Measurements from ENCODE around the gene TFCP2L1.

The TFCP2L1 gene

GRCh38 chr2:121260370-121261154 lies 24.4 kb downstream of the TFCP2L1 start:
- no peak for DNase-seq

DNA sequence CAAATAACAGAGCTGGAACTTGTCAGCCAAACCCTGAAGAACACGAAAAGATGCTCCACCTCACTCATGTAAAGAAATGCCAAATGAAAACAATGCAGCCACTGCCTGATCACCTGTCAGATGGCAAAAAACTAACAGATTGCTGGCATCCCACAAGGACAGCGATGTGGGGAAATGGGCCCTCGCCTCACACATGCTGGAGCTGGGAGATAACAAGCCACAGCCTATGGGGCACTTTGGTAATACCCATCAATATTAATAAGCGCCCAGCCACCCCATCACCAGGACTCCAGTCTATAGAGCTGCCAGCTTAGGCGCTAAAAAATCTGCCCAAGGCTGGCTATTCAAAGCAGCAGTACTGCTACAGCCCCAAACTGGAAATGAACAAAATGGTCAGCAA lies 27.0 kb downstream of the TFCP2L1 start:
- no peak for DNase-seq

DNA sequence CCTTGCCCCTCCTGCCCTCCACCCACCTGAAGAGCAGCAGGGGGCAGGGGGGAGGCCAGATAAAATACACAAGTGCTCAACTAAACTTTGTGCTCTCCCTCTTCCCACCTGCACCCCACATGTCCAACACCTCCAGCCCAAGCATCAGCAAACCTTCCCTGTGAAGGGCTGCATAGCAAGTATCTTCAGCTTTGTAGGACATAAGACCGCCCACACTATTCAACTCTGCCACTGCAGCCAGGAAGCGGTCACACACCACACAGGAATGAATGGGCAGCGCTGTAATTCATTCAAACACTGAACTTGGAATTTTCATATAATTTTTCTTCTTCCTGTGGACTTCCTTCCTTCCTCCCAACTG lies 27.5 kb downstream of the TFCP2L1 start:
- no peak for DNase-seq

DNA sequence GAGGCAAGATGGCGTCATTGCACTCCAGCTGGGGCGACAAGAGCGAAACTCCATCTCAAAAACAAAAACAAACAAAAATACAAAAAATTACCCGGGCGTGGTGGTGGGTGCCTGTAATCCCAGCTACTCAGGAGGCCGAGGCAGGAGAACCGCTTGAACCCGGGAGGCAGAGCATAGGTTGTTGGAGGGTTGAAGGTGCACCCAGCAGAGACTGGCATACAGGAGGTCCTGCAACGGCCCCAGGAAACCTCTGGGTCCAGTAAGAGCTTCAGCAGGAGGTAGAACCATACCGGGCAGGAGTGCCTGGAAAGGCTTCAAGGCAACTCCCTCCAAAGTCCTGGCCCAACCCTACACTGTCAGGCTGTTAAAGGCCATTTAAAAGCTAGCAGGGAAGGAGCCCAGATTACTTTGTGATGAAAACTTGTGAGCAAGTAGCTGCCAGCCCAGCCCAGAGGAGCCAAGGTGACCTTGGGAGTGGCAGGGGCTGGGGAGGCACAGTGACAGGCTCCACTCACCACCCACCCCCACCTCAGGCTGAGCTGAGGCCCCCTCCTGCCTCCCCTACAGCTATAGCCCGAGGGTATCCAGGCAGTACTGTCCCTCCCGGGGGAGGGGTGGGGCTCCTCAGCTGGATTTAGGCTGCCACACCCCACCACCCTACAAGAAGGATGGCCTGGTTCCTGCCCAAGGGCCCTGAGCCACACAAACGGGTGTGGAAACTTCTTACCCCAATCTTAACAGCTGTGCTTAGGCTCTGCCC lies 28.1 kb downstream of the TFCP2L1 start:
- DNase-seq, result no peak

- no peak for DNase-seq
These were observed 29.6 kb downstream of the TFCP2L1 start for GRCh38 chr2:121255358-121255757.

DNA sequence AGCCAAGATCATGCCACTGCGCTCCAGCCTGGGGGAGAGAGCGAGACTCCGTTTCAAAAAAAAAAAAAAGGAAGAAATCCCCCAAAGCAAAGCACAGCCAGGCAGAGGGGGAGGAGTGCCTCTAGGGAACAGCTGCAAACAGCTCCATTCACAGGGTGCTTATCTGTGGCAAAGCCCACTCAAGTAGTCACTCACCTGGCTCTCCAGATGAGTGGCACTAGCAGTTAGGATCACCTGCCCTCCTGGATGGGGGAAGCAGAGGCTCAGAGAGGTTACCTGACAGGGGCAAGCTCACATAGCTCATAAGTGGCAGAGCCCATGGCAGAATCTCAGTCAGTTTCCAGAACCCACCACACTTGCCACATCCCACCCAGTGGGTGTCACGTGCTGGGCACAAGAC lies 30.3 kb downstream of the TFCP2L1 start:
- DNase-seq, result no peak

DNA sequence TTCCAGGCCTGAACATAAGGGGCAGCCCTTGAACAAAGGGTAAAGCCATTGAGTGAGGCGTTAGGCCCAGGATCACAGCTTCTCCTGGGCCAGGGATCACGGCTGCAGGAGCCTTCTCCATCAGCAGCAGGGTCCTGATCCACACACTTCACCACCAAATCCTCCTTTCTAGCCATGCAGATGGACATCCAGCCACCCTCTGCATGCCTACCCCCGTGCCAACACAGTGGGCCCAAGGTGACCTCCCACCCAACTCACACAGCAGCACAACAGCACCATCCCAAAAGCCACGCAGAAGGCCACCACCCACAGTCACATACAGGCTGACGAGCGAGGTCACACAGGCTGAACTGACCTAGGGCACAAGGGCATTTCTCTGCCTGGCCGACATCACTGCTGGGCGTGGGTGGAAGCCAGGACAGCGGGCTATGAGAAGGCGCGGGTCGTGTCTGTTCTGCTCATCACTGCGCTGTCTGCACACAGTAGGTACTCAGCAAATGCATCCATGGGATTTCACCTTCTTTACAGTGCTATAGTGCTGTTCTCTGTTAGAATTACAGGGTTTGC lies 31.2 kb downstream of the TFCP2L1 start:
- no peak for DNase-seq

GRCh38 chr2:121253021-121253673 lies 31.9 kb downstream of the TFCP2L1 start:
- no peak for DNase-seq

GRCh38 chr2:121251497-121251896 lies 33.5 kb downstream of the TFCP2L1 start:
- DNase-seq, result no peak

DNA sequence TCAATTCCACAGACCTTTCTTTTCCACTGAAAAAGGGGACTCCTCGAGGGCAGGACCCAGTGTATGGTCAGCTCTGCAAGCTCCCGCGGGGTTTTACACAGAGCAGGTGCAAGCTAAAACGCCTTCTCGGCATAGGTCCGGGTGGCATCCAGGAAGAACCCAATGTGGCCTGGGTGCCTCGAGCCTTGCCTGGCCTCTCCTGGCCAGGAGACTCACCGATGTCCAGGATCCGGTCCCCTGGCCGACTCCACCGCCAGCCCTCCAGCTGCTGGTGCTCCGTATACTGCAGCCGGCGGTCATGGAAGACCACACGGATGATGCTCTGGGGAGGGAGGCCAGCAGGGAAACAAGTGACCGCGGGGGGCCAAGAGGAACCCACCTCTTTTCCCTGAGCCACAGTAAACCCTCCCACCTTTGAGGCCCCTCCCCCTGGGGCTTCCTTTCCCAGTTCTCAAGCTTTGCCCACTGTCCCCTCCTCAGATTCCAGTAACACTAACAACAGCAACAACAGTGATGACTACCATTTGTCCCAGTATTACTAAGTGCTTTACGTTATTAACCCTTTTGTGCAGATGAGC lies 36.1 kb downstream of the TFCP2L1 start:
- DNase-seq, result no peak

DNA sequence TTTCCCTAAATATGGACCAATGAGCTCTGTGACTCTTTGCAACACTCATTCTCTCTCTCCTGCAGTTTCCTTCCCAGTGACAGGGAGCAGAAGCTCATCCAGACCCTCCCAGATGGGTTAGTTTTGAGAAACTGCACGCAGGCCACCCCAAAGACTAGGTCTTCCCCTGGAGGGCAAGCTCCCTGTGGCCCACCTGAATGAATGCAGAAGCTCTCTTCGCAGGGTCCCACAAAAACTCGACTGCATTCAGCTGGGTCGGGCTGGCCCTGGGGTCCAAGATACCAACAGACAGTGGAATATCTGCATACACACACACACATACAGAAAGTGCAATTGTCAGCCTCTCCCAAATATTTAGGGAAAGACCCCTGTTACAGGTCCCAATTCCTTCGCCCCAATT lies 37.0 kb downstream of the TFCP2L1 start:
- DNase-seq, result no peak

DNA sequence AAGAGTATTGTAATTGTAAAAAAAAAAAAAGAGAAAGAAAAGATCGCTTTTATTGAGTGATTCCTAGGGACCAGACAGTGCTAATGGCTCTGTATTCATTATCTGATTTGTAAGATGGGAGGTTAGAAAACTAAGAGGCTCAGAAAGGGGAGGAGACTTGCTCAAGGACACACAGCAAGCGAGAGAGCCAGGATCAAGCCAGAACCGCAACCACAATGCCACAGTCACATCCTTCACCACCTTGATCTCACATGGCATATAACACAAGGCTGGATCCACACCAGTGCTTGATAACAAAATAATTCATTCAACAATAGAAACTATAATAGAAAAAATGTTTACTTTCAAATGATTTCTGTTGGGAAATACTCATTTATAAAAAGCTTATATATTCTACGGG lies 37.5 kb downstream of the TFCP2L1 start:
- DNase-seq, result no peak

DNA sequence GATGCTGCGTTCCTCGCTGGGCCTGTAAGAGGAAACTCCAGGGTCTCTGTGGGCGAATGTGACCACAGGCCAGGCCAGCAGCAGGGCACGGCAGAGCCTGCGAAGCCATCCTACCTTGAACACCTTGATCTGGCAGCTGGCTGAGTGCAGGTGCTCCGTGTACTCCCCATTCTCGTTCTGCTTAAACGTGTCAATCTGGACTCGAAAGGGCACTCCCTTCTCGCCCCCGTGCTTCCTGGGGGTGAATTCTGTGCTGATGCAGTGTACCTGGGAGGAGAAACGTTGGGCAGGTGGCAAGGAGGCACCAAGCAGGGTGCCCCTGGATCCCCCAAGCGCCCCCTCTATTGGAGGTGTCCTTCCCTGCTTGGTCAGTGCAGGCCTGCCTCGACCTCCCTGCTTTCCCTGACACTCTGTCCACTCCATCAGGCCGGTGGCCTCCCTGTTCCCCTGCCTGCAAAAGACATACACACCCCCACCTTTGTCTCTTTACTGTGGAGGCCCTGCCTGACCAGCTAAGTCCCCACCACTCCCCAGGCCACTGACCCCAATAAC lies 38.2 kb downstream of the TFCP2L1 start:
- DNase-seq, result no peak

GRCh38 chr2:121245913-121246312 lies 39.1 kb downstream of the TFCP2L1 start:
- DNase-seq, result no peak

- no peak for DNase-seq
These were observed 39.7 kb downstream of the TFCP2L1 start for GRCh38 chr2:121245120-121245820.

DNA sequence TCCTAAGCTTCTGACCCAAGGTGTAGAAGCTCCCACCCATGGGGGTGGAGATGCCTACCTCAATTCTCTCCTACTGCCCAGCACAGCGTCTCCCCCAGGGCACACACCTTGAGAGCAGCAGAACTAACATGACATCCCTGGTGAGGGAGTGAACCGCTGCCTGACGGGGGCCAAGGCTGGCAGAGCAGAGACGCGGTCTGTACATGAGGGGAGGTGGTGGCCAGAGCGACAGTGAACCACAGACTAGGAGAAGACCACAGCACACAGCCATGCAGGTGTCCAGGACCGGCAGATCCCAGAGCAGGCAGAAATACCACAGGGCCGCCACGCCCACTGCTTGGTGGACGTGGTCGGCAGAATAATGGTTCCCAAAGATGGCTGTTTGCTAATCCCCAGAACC lies 40.4 kb downstream of the TFCP2L1 start:
- DNase-seq, result no peak

- DNase-seq, result no peak
These were observed 41.1 kb downstream of the TFCP2L1 start for GRCh38 chr2:121243821-121244460.

GRCh38 chr2:121242976-121243375 lies 42.0 kb downstream of the TFCP2L1 start:
- DNase-seq, result no peak

GRCh38 chr2:121242175-121242875 lies 42.7 kb downstream of the TFCP2L1 start:
- DNase-seq, result no peak

GRCh38 chr2:121241466-121241865 lies 43.5 kb downstream of the TFCP2L1 start:
- no peak for DNase-seq

DNA sequence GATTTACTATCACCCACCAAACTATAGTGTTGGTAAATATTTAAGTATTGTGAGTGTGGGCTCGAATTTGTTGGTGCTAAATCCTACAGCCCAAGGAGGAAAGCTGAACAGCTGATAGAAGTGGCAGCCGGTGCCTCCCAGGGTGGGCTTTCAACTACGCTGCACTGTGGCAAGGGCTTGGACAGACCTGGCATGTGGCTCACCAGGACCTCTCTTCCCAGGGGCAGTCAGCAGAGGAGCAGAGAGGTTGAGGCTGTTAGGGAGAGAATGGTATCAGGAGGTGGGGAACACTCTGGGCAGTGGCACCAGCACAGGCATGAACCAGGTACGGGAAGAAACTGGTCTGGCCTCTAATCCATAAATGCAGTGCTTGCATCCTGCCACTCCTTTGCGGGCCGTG lies 44.6 kb downstream of the TFCP2L1 start:
- DNase-seq, result no peak
